ENCODE data around the gene KIAA1755. TPM values are rescaled to one million over a fixed set of nuclear protein-coding genes. Genes with fewer than 3 reads are reported as not detected.

Gene KIAA1755
- total and polyA plus RNA-seq, 9 of the 15 experiments (the other 6 are each of a cell fraction or from before 2014, with no cell fraction given): not detected

DNA sequence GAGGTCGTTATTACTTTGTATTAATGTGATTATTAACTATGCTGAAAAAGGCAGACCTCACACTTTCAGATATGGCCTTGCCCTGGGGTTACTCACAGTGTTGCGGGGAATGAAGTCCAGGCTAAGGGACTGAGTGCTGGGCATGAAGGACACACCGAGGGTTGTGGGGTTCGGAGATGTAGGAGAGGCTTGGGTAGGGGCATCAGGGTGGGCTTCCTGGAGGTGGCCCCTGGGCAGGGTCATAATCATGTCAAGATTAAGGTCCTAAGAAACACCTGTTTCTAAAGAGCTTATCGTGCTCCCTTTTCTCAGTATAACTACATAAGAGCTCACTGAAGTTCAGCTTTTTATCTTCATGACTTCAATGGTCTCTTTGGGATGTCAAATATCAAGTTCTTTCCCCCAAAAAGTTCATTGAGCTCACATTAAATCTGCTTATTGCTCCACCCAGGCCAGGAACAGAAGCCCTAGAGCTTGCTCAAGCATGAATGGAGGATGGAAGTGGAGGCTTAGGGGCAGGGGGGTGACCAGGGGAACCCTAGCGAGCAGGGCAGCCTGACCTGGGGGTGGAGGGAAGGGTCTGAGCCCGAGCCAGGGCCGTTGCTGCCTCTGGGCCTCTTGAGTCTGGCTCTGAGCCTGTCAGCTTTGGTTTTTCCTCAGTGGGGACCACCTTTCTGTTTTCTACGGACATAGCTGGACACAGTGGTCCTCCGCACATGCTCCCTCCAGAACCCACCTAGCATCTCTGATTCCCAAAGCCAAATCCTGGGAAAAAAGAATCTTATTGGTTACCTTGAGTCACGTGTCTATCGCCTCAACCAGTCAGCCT lies 58.2 kb downstream of the KIAA1755 start (continued):
- TF ChIP-seq CBFB (CRISPR knock-in tag; IDR thresholded peaks at IDR 0.05) (no peak), ZNF347 (CRISPR knock-in tag; IDR thresholded peaks at IDR 0.05; ENCODE audit: low read depth) (no peak), MXI1 (IDR thresholded peaks at IDR 0.05; ENCODE audit: low read depth, low read length) (no peak), NFYB (IDR thresholded peaks at IDR 0.05; ENCODE audit: extremely low read depth, insufficient read length) (peak; percentile 6), SREBF1 (IDR thresholded peaks at IDR 0.05; ENCODE audit: borderline replicate concordance, low read depth, low read length) (no peak), RFX1 (IDR thresholded peaks at IDR 0.05) (no peak), PRMT5 (CRISPR knock-in tag; IDR thresholded peaks at IDR 0.05) (no peak), U2AF1 (optimal IDR thresholded peaks at IDR 0.05; ENCODE audit: low read depth, low read length) (no peak), U2AF2 (optimal IDR thresholded peaks at IDR 0.05; ENCODE audit: low read depth, low read length) (no peak), IRF2 (CRISPR knock-in tag; IDR thresholded peaks at IDR 0.05) (no peak), MAFK (IDR thresholded peaks at IDR 0.05; ENCODE audit: low read length) (no peak), HNRNPL (IDR thresholded peaks at IDR 0.05; ENCODE audit: low read depth, low read length) (no peak), ZNF780A (CRISPR knock-in tag; IDR thresholded peaks at IDR 0.05) (no peak), DACH1 (IDR thresholded peaks at IDR 0.05; ENCODE audit: partially characterized antibody) (no peak), KAT7 (CRISPR knock-in tag; IDR thresholded peaks at IDR 0.05; ENCODE audit: borderline replicate concordance) (no peak), NFXL1 (CRISPR knock-in tag; IDR thresholded peaks at IDR 0.05) (no peak), ZFP36 (IDR thresholded peaks at IDR 0.05; ENCODE audit: low read depth, low read length, partially characterized antibody) (peak; percentile 51)
- TF ChIP-seq, protein P1, sequence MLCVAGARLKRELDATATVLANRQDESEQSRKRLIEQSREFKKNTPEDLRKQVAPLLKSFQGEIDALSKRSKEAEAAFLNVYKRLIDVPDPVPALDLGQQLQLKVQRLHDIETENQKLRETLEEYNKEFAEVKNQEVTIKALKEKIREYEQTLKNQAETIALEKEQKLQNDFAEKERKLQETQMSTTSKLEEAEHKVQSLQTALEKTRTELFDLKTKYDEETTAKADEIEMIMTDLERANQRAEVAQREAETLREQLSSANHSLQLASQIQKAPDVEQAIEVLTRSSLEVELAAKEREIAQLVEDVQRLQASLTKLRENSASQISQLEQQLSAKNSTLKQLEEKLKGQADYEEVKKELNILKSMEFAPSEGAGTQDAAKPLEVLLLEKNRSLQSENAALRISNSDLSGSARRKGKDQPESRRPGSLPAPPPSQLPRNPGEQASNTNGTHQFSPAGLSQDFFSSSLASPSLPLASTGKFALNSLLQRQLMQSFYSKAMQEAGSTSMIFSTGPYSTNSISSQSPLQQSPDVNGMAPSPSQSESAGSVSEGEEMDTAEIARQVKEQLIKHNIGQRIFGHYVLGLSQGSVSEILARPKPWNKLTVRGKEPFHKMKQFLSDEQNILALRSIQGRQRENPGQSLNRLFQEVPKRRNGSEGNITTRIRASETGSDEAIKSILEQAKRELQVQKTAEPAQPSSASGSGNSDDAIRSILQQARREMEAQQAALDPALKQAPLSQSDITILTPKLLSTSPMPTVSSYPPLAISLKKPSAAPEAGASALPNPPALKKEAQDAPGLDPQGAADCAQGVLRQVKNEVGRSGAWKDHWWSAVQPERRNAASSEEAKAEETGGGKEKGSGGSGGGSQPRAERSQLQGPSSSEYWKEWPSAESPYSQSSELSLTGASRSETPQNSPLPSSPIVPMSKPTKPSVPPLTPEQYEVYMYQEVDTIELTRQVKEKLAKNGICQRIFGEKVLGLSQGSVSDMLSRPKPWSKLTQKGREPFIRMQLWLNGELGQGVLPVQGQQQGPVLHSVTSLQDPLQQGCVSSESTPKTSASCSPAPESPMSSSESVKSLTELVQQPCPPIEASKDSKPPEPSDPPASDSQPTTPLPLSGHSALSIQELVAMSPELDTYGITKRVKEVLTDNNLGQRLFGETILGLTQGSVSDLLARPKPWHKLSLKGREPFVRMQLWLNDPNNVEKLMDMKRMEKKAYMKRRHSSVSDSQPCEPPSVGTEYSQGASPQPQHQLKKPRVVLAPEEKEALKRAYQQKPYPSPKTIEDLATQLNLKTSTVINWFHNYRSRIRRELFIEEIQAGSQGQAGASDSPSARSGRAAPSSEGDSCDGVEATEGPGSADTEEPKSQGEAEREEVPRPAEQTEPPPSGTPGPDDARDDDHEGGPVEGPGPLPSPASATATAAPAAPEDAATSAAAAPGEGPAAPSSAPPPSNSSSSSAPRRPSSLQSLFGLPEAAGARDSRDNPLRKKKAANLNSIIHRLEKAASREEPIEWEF (CRISPR knock-in tag; IDR thresholded peaks at IDR 0.05): no peak
- TF ChIP-seq, protein P2, sequence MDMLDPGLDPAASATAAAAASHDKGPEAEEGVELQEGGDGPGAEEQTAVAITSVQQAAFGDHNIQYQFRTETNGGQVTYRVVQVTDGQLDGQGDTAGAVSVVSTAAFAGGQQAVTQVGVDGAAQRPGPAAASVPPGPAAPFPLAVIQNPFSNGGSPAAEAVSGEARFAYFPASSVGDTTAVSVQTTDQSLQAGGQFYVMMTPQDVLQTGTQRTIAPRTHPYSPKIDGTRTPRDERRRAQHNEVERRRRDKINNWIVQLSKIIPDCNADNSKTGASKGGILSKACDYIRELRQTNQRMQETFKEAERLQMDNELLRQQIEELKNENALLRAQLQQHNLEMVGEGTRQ (CRISPR knock-in tag; IDR thresholded peaks at IDR 0.05): peak; percentile 85
- TF ChIP-seq, protein P3, sequence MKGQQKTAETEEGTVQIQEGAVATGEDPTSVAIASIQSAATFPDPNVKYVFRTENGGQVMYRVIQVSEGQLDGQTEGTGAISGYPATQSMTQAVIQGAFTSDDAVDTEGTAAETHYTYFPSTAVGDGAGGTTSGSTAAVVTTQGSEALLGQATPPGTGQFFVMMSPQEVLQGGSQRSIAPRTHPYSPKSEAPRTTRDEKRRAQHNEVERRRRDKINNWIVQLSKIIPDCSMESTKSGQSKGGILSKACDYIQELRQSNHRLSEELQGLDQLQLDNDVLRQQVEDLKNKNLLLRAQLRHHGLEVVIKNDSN (CRISPR knock-in tag; IDR thresholded peaks at IDR 0.05): peak; percentile 84
- TF ChIP-seq, protein P4, sequence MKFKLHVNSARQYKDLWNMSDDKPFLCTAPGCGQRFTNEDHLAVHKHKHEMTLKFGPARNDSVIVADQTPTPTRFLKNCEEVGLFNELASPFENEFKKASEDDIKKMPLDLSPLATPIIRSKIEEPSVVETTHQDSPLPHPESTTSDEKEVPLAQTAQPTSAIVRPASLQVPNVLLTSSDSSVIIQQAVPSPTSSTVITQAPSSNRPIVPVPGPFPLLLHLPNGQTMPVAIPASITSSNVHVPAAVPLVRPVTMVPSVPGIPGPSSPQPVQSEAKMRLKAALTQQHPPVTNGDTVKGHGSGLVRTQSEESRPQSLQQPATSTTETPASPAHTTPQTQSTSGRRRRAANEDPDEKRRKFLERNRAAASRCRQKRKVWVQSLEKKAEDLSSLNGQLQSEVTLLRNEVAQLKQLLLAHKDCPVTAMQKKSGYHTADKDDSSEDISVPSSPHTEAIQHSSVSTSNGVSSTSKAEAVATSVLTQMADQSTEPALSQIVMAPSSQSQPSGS (CRISPR knock-in tag; IDR thresholded peaks at IDR 0.05): no peak

Data from K562 (cell line).